WTC11 (cell line): Measurements from ENCODE around the gene DDX46. TPM values are rescaled to one million over a fixed set of nuclear protein-coding genes. Genes with fewer than 3 reads are reported as not detected.
A peak's percentile ranks its signal among the peaks of the same experiment; 100 is the strongest.

Experiments
- ATAC-seq: fragments of 200-7000 bp; cut with Tn5 transposase; 2 replicates; pipeline ENCODE4 v1.10.0; 2021; ENCODE audit warnings: mild to moderate bottlenecking, moderate library complexity
- CTCF ChIA-PET: fragments of 300-600 bp; sonication (Branson Sonifier 250); formaldehyde crosslinking; loops from one replicate; lab custom pipeline; 2021; ENCODE audit warnings: antibody characterized with exemption; lab: Charles Lee
- POLR2A ChIA-PET: fragments of 350-600 bp; sonication (Branson Sonifier 250); formaldehyde crosslinking; loops from one replicate; lab custom pipeline; 2021; ENCODE audit warnings: antibody characterized with exemption; lab: Charles Lee
- DNase-seq: peaks from one replicate; pipeline ENCODE4 v3.0.0; 2021; ENCODE audit warnings: low spot score
- H3K27ac Mint-ChIP-seq: 2 replicates; pipeline ENCODE4 v1.8.0; 2021; ENCODE audit warnings: mixed read lengths
- H3K27me3 Mint-ChIP-seq: 2 replicates; pipeline ENCODE4 v1.8.0; 2021; ENCODE audit warnings: low read depth, mild to moderate bottlenecking, moderate library complexity, mixed read lengths
- H3K36me3 Mint-ChIP-seq: 2 replicates; pipeline ENCODE4 v1.8.0; 2021; ENCODE audit warnings: mixed read lengths
- H3K4me1 Mint-ChIP-seq: 2 replicates; pipeline ENCODE4 v1.8.0; 2022; ENCODE audit warnings: mixed read lengths
- H3K4me3 Mint-ChIP-seq: 2 replicates; pipeline ENCODE4 v1.8.0; 2021; ENCODE audit warnings: mild to moderate bottlenecking, moderate library complexity, mixed read lengths
- H3K9me3 Mint-ChIP-seq: 2 replicates; pipeline ENCODE4 v1.8.0; 2021; ENCODE audit warnings: mixed read lengths
- CREM ChIP-seq: sonication (generic); formaldehyde crosslinking; IDR thresholded peaks from 2 replicates; pipeline ENCODE4 v1.8.1; 2022; ENCODE audit warnings: mild to moderate bottlenecking, missing genetic modification reagents, moderate library complexity
- ETV6 ChIP-seq: sonication (generic); formaldehyde crosslinking; IDR thresholded peaks from 2 replicates; pipeline ENCODE4 v1.8.1; 2022; ENCODE audit warnings: mild to moderate bottlenecking, missing genetic modification reagents
- FOXK1 ChIP-seq: sonication (generic); formaldehyde crosslinking; IDR thresholded peaks from 2 replicates; pipeline ENCODE4 v1.8.0; 2022; ENCODE audit warnings: mild to moderate bottlenecking, moderate library complexity, missing genetic modification reagents
- GTF2I ChIP-seq: fragments of 250-450 bp; sonication (Bioruptor Pico); conservative IDR thresholded peaks from 2 replicates; pipeline ENCODE4 v1.4.0; 2021; ENCODE audit warnings: mild to moderate bottlenecking
- JAZF1 ChIP-seq: fragments of 250-450 bp; sonication (Bioruptor Pico); IDR thresholded peaks from 2 replicates; pipeline ENCODE4 v1.9.0; 2021; ENCODE audit warnings: moderate library complexity, mild to moderate bottlenecking, inconsistent platforms
- NFYB ChIP-seq: sonication (generic); formaldehyde crosslinking; conservative IDR thresholded peaks from 2 replicates; pipeline ENCODE4 v1.8.0; 2022; ENCODE audit warnings: low read depth, missing genetic modification reagents
- NR3C1 ChIP-seq: sonication (generic); formaldehyde crosslinking; conservative IDR thresholded peaks from 2 replicates; pipeline ENCODE4 v1.8.1; 2023; ENCODE audit warnings: low read depth, mild to moderate bottlenecking, missing genetic modification reagents
- OVOL2 ChIP-seq: fragments of 250-450 bp; sonication (Bioruptor Pico); IDR thresholded peaks from 2 replicates; pipeline ENCODE4 v1.9.0; 2021; ENCODE audit warnings: mild to moderate bottlenecking, borderline replicate concordance
- TEAD1 ChIP-seq: sonication (generic); formaldehyde crosslinking; IDR thresholded peaks from 2 replicates; pipeline ENCODE4 v1.8.0; 2022; ENCODE audit warnings: mild to moderate bottlenecking, missing genetic modification reagents
- ZNF121 ChIP-seq: sonication (generic); formaldehyde crosslinking; IDR thresholded peaks from 2 replicates; pipeline ENCODE4 v1.8.0; 2023; ENCODE audit warnings: missing genetic modification reagents
- ZNF416 ChIP-seq: fragments of 250-450 bp; sonication (Bioruptor Pico); IDR thresholded peaks from 2 replicates; pipeline ENCODE4 v1.9.0; 2021; ENCODE audit warnings: mild to moderate bottlenecking, inconsistent platforms
- ZNF423 ChIP-seq: fragments of 250-450 bp; sonication (Bioruptor Pico); IDR thresholded peaks from 2 replicates; pipeline ENCODE4 v2.1.2; 2022; ENCODE audit warnings: mild to moderate bottlenecking, moderate library complexity
- total RNA-seq: library from RNA; stranded (reverse); gene quantifications from 3 replicates; pipeline ENCODE4 v1.2.3, GENCODE V29; 2021
- TF ChIP-seq, protein P1 (sequence below): sonication (generic); formaldehyde crosslinking; IDR thresholded peaks from 2 replicates; pipeline ENCODE4 v1.8.0; 2023; ENCODE audit warnings: mild to moderate bottlenecking, missing genetic modification reagents
- TF ChIP-seq, protein P2 (sequence below): fragments of 200-600 bp; IDR thresholded peaks from 2 replicates; pipeline ENCODE4 v1.8.0; 2022; ENCODE audit warnings: antibody characterized with exemption
- TF ChIP-seq, protein P3 (sequence below): sonication (generic); formaldehyde crosslinking; IDR thresholded peaks from 2 replicates; pipeline ENCODE4 v1.8.0; 2022; ENCODE audit warnings: mild to moderate bottlenecking, missing genetic modification reagents
- TF ChIP-seq, protein P4 (sequence below): fragments of 250-450 bp; sonication (Bioruptor Pico); IDR thresholded peaks from 2 replicates; pipeline ENCODE4 v1.9.0; 2021; ENCODE audit warnings: mild to moderate bottlenecking, borderline replicate concordance
- TF ChIP-seq, protein P5 (sequence below): sonication (generic); formaldehyde crosslinking; IDR thresholded peaks from 2 replicates; pipeline ENCODE4 v1.8.1; 2023; ENCODE audit warnings: mild to moderate bottlenecking, missing genetic modification reagents, moderate library complexity
- TF ChIP-seq, protein P6 (sequence below): sonication (generic); formaldehyde crosslinking; IDR thresholded peaks from 2 replicates; pipeline ENCODE4 v1.8.0; 2023; ENCODE audit warnings: missing genetic modification reagents, mild to moderate bottlenecking, borderline replicate concordance

DDX46 gene
- total RNA-seq, 1 experiment from 2014 or later = 123 TPM

DNA sequence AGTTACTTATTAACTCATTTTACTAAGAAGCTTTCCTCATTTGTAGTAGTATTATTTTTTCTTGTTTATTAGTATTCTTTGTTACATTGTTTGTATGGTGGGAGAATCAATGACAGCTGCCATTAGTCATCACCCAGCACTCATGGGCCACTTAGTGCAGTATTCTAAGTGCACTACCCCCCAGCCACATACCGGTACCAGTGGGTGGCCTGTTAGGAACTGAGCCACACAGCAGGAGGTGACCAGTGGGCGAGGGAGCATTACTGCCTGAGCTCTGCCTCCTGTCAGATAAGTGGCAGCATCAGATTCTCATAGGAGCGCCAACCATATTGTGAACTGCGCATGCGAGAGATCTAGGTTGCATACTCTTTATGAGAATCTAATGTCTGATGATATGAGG is 44.5 kb upstream of the DDX46 start:
- POLR2A ChIA-PET = no interaction called here
- Mint-ChIP-seq H3K27me3 (no peaks in the 10 kb centered on the region), H3K36me3 (peaks cover 47% of the 10 kb centered on the region), H3K27ac (no peak overlapping the region; the same call in 1 of the 2 replicates), H3K4me1 (no peaks in the 10 kb centered on the region), H3K9me3 (no peaks in the 10 kb centered on the region), H3K4me3 (no peak overlapping the region)
- CTCF ChIA-PET = no interaction called here
- TF ChIP-seq, protein P1, sequence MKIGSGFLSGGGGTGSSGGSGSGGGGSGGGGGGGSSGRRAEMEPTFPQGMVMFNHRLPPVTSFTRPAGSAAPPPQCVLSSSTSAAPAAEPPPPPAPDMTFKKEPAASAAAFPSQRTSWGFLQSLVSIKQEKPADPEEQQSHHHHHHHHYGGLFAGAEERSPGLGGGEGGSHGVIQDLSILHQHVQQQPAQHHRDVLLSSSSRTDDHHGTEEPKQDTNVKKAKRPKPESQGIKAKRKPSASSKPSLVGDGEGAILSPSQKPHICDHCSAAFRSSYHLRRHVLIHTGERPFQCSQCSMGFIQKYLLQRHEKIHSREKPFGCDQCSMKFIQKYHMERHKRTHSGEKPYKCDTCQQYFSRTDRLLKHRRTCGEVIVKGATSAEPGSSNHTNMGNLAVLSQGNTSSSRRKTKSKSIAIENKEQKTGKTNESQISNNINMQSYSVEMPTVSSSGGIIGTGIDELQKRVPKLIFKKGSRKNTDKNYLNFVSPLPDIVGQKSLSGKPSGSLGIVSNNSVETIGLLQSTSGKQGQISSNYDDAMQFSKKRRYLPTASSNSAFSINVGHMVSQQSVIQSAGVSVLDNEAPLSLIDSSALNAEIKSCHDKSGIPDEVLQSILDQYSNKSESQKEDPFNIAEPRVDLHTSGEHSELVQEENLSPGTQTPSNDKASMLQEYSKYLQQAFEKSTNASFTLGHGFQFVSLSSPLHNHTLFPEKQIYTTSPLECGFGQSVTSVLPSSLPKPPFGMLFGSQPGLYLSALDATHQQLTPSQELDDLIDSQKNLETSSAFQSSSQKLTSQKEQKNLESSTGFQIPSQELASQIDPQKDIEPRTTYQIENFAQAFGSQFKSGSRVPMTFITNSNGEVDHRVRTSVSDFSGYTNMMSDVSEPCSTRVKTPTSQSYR = no peak
- TF ChIP-seq, protein P2, sequence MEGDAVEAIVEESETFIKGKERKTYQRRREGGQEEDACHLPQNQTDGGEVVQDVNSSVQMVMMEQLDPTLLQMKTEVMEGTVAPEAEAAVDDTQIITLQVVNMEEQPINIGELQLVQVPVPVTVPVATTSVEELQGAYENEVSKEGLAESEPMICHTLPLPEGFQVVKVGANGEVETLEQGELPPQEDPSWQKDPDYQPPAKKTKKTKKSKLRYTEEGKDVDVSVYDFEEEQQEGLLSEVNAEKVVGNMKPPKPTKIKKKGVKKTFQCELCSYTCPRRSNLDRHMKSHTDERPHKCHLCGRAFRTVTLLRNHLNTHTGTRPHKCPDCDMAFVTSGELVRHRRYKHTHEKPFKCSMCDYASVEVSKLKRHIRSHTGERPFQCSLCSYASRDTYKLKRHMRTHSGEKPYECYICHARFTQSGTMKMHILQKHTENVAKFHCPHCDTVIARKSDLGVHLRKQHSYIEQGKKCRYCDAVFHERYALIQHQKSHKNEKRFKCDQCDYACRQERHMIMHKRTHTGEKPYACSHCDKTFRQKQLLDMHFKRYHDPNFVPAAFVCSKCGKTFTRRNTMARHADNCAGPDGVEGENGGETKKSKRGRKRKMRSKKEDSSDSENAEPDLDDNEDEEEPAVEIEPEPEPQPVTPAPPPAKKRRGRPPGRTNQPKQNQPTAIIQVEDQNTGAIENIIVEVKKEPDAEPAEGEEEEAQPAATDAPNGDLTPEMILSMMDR = no peak
- TF ChIP-seq ZNF121 (CRISPR knock-in tag) = no peak
- TF ChIP-seq ZNF423 = peak; percentile 49; the same call in 1 of the 2 replicates
- no peak for TF ChIP-seq TEAD1 (CRISPR knock-in tag)
- TF ChIP-seq, protein P3, sequence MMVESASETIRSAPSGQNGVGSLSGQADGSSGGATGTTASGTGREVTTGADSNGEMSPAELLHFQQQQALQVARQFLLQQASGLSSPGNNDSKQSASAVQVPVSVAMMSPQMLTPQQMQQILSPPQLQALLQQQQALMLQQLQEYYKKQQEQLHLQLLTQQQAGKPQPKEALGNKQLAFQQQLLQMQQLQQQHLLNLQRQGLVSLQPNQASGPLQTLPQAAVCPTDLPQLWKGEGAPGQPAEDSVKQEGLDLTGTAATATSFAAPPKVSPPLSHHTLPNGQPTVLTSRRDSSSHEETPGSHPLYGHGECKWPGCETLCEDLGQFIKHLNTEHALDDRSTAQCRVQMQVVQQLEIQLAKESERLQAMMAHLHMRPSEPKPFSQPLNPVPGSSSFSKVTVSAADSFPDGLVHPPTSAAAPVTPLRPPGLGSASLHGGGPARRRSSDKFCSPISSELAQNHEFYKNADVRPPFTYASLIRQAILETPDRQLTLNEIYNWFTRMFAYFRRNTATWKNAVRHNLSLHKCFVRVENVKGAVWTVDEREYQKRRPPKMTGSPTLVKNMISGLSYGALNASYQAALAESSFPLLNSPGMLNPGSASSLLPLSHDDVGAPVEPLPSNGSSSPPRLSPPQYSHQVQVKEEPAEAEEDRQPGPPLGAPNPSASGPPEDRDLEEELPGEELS (CRISPR knock-in tag) = no peak
- no peak for TF ChIP-seq ETV6
- no peak for ATAC-seq
- no peak for DNase-seq

DNA sequence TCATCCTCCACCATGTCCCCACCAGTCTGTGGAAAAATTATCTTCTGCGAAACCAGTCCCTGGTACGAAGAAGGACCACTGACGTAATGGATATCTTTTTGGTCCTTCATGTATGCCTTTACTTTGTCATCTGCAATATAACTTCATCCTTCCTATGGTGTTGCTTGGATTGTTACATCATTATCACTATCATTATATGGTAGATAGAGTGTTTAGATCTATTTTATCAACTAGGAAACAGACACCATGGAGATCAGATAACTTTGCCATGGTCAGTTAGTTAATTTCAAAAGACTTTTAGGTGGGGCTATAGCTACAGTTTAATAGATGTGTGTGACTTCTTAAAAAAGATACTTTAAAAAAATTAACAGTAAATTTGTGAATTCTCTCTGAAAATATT is 44.0 kb upstream of the DDX46 start:
- no peaks in the 10 kb centered on the region for H3K27me3 Mint-ChIP-seq
- CTCF ChIA-PET = no interaction called here
- ATAC-seq = no peak
- H3K36me3 Mint-ChIP-seq = peaks cover 45% of the 10 kb centered on the region
- POLR2A ChIA-PET = no interaction called here
- no peaks in the 10 kb centered on the region for H3K4me1 Mint-ChIP-seq
- no peak for DNase-seq
- H3K27ac Mint-ChIP-seq = no peak overlapping the region; the same call in 1 of the 2 replicates
- H3K9me3 Mint-ChIP-seq = no peaks in the 10 kb centered on the region
- no peak overlapping the region for H3K4me3 Mint-ChIP-seq
- TF ChIP-seq JAZF1 (CRISPR knock-in tag) (no peak), FOXK1 (CRISPR knock-in tag) (no peak), OVOL2 (no peak), GTF2I (CRISPR knock-in tag) (no peak), NR3C1 (CRISPR knock-in tag) (no peak), ZNF416 (CRISPR knock-in tag) (no peak), CREM (CRISPR knock-in tag) (no peak), NFYB (CRISPR knock-in tag) (no peak)
- TF ChIP-seq, protein P4, sequence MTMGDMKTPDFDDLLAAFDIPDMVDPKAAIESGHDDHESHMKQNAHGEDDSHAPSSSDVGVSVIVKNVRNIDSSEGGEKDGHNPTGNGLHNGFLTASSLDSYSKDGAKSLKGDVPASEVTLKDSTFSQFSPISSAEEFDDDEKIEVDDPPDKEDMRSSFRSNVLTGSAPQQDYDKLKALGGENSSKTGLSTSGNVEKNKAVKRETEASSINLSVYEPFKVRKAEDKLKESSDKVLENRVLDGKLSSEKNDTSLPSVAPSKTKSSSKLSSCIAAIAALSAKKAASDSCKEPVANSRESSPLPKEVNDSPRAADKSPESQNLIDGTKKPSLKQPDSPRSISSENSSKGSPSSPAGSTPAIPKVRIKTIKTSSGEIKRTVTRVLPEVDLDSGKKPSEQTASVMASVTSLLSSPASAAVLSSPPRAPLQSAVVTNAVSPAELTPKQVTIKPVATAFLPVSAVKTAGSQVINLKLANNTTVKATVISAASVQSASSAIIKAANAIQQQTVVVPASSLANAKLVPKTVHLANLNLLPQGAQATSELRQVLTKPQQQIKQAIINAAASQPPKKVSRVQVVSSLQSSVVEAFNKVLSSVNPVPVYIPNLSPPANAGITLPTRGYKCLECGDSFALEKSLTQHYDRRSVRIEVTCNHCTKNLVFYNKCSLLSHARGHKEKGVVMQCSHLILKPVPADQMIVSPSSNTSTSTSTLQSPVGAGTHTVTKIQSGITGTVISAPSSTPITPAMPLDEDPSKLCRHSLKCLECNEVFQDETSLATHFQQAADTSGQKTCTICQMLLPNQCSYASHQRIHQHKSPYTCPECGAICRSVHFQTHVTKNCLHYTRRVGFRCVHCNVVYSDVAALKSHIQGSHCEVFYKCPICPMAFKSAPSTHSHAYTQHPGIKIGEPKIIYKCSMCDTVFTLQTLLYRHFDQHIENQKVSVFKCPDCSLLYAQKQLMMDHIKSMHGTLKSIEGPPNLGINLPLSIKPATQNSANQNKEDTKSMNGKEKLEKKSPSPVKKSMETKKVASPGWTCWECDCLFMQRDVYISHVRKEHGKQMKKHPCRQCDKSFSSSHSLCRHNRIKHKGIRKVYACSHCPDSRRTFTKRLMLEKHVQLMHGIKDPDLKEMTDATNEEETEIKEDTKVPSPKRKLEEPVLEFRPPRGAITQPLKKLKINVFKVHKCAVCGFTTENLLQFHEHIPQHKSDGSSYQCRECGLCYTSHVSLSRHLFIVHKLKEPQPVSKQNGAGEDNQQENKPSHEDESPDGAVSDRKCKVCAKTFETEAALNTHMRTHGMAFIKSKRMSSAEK = no peak
- TF ChIP-seq, protein P5, sequence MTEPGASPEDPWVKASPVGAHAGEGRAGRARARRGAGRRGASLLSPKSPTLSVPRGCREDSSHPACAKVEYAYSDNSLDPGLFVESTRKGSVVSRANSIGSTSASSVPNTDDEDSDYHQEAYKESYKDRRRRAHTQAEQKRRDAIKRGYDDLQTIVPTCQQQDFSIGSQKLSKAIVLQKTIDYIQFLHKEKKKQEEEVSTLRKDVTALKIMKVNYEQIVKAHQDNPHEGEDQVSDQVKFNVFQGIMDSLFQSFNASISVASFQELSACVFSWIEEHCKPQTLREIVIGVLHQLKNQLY (CRISPR knock-in tag) = no peak
- TF ChIP-seq, protein P6, sequence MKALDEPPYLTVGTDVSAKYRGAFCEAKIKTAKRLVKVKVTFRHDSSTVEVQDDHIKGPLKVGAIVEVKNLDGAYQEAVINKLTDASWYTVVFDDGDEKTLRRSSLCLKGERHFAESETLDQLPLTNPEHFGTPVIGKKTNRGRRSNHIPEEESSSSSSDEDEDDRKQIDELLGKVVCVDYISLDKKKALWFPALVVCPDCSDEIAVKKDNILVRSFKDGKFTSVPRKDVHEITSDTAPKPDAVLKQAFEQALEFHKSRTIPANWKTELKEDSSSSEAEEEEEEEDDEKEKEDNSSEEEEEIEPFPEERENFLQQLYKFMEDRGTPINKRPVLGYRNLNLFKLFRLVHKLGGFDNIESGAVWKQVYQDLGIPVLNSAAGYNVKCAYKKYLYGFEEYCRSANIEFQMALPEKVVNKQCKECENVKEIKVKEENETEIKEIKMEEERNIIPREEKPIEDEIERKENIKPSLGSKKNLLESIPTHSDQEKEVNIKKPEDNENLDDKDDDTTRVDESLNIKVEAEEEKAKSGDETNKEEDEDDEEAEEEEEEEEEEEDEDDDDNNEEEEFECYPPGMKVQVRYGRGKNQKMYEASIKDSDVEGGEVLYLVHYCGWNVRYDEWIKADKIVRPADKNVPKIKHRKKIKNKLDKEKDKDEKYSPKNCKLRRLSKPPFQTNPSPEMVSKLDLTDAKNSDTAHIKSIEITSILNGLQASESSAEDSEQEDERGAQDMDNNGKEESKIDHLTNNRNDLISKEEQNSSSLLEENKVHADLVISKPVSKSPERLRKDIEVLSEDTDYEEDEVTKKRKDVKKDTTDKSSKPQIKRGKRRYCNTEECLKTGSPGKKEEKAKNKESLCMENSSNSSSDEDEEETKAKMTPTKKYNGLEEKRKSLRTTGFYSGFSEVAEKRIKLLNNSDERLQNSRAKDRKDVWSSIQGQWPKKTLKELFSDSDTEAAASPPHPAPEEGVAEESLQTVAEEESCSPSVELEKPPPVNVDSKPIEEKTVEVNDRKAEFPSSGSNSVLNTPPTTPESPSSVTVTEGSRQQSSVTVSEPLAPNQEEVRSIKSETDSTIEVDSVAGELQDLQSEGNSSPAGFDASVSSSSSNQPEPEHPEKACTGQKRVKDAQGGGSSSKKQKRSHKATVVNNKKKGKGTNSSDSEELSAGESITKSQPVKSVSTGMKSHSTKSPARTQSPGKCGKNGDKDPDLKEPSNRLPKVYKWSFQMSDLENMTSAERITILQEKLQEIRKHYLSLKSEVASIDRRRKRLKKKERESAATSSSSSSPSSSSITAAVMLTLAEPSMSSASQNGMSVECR = no peak
